Mammary epithelial cell (primary cell): ENCODE results near the gene DGCR2.
"Not testable (repeated sequence)": the region's sequence is repeated elsewhere in the genome, so short reads cannot be mapped to it uniquely, and the experiment has no call there.

Experiments used
- CTCF ChIP-seq, 2 donors: IDR thresholded peaks in 1 of 2; conservative IDR thresholded peaks in 1 of 2; 2 replicates each; pipeline ENCODE4 v1.5.1; 2011 to 2012; ENCODE audit warnings: inconsistent platforms in 2 of 2, low read length in 2 of 2, mild to moderate bottlenecking in 2 of 2, control low read depth in 1 of 2, low read depth in 1 of 2; ENCODE audit not compliant: insufficient read depth in 1 of 2; ENCODE audit errors: extremely low read depth in 1 of 2
- EZH2 ChIP-seq: IDR thresholded peaks from 2 replicates; pipeline ENCODE4 v1.6.1; 2012; ENCODE audit warnings: low read length, inconsistent platforms, borderline replicate concordance

- not testable (repeated sequence) for TF ChIP-seq CTCF (conservative IDR thresholded peaks at IDR 0.05 in 1 of 2, IDR thresholded peaks at IDR 0.05 in 1 of 2; ENCODE audit: extremely low read depth in 1 of 2, insufficient read depth in 1 of 2, low read depth in 1 of 2, low read length in 2 of 2); EZH2
Measured at GRCh38 chr22:19034724-19035120, 87.5 kb downstream of the DGCR2 start.
